Amniotic epithelial cell (primary cell): ENCODE data around the gene TEAD1.

Source experiments
- DNase-seq: peaks from one replicate; pipeline ENCODE4 v3.0.0-alpha.2; 2010; ENCODE audit warnings: low read depth

Gene TEAD1

GRCh38 chr11:12666915-12667314 lies 7.3 kb upstream of the TEAD1 start:
- DNase-seq: no peak

GRCh38 chr11:12667646-12668045 lies 6.6 kb upstream of the TEAD1 start:
- DNase-seq: no peak

GRCh38 chr11:12668166-12668565 lies 6.1 kb upstream of the TEAD1 start:
- DNase-seq: peak; percentile 88

GRCh38 chr11:12669930-12670329 lies 4.3 kb upstream of the TEAD1 start:
- peak; percentile 62 for DNase-seq

- DNase-seq: no peak
Observed at GRCh38 chr11:12671370-12671769, 2.9 kb upstream of the TEAD1 start.

- no peak for DNase-seq
Observed at GRCh38 chr11:12673601-12673923, 659 bp upstream of the TEAD1 start.

- no peak for DNase-seq
Observed at GRCh38 chr11:12674571-12674935, 332 bp downstream of the TEAD1 start.

GRCh38 chr11:12674936-12675696 lies 895 bp downstream of the TEAD1 start:
- DNase-seq: no peak

- peak; percentile 62 for DNase-seq
Observed at GRCh38 chr11:12675951-12676711, 1.9 kb downstream of the TEAD1 start.

- peak; percentile 63 for DNase-seq
Observed at GRCh38 chr11:12677131-12677530, 2.9 kb downstream of the TEAD1 start.

- no peak for DNase-seq
Observed at GRCh38 chr11:12678092-12678491, 3.9 kb downstream of the TEAD1 start.

GRCh38 chr11:12678991-12679390 lies 4.8 kb downstream of the TEAD1 start:
- DNase-seq: no peak

- DNase-seq: no peak
Observed at GRCh38 chr11:12679471-12679870, 5.2 kb downstream of the TEAD1 start.

GRCh38 chr11:12680246-12680939 lies 6.2 kb downstream of the TEAD1 start:
- peak; percentile 95 for DNase-seq

- no peak for DNase-seq
Observed at GRCh38 chr11:12680940-12681258, 6.7 kb downstream of the TEAD1 start.

- DNase-seq: no peak
Observed at GRCh38 chr11:12681466-12681865, 7.2 kb downstream of the TEAD1 start.

GRCh38 chr11:12682288-12682687 lies 8.1 kb downstream of the TEAD1 start:
- DNase-seq: no peak

- peak; percentile 63 for DNase-seq
Observed at GRCh38 chr11:12682737-12683500, 8.7 kb downstream of the TEAD1 start.

GRCh38 chr11:12683874-12684273 lies 9.7 kb downstream of the TEAD1 start:
- DNase-seq: peak; percentile 82

- DNase-seq: no peak
Observed at GRCh38 chr11:12684315-12684714, 10.1 kb downstream of the TEAD1 start.

GRCh38 chr11:12684816-12685215 lies 10.6 kb downstream of the TEAD1 start:
- no peak for DNase-seq

- no peak for DNase-seq
Observed at GRCh38 chr11:12685229-12685628, 11.0 kb downstream of the TEAD1 start.
